ENCODE results near the gene TTC28. TPM values are rescaled to one million over a fixed set of nuclear protein-coding genes. Genes with fewer than 3 reads are reported as not detected.
A peak's percentile ranks its signal among the peaks of the same experiment; 100 is the strongest.
"Not testable (repeated sequence)": the region's sequence is repeated elsewhere in the genome, so short reads cannot be mapped to it uniquely, and the experiment has no call there.

Gene TTC28
- total RNA-seq, 1 experiment from 2014 or later = 14.8 TPM

DNA sequence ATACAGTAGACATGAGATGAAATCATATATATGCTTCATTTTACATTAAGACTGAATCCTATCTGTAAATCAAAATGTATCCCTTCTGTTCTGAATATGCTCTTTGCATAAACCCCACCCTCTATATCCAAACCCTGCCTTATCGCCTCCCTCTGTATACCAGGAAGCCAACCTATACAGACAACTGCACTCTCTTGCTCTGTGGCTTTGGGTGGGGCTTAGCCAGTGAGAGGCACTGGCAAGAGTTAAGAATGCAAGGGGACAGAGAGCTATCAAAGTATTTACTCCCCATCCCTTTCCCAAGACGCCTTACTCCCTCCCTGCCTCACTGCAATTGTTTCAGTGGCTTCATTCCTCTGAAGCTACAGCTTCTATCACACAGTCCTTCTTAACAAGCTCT lies 309.8 kb downstream of the TTC28 start:
- DNase-seq = no peak
- no peaks in the 10 kb centered on the region for H3K27me3 ChIP-seq (ENCODE audit: control insufficient read depth, insufficient read depth, low read length)
- H3K36me3 ChIP-seq (replicated peaks; ENCODE audit: control insufficient read depth, insufficient read depth, low read length) = no peaks in the 10 kb centered on the region
- H3K4me3 ChIP-seq (ENCODE audit: insufficient read depth, low read depth, low read length) = no peak overlapping the region

DNA sequence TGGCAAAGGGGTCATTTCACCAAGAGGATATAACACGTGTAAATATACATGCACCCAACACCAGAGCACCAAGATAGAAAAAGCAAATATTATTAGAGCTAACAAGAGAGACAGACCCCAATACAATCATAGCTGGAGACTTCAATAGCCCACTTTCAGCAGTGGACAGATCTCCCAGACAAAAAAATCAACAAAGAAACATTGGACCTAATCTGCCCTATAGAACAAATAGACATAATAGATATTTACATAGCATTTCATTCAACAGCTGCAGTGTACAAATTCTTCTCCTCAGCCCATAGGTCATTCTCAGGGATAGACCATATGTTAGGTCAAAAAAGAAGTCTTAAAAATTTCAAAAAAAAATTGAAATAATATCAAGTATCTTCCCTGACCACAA lies 312.8 kb downstream of the TTC28 start:
- no peaks in the 10 kb centered on the region for H3K36me3 ChIP-seq (replicated peaks; ENCODE audit: control insufficient read depth, insufficient read depth, low read length)
- no peaks in the 10 kb centered on the region for H3K27me3 ChIP-seq (ENCODE audit: control insufficient read depth, insufficient read depth, low read length)
- no peak for DNase-seq
- H3K4me3 ChIP-seq (ENCODE audit: insufficient read depth, low read depth, low read length) = no peak overlapping the region

DNA sequence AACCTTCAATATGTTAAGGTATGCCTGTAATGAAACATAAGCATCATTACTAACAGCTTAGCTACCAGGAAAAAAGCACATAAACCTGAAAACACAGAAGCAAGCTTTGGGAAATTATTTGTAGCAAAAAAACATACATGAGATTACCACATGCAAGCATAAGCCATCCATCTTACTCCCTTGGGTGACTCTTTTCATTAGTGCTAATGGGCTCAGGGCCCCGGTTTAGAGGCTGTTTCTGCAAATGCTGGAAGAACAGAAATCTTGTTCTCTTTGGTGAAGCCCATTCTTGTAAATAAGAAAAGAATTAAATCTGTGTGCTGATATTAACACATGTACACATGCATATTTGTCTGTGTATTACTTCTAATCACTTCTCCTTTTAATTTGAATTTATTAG lies 314.3 kb downstream of the TTC28 start:
- no peak for DNase-seq
- no peak overlapping the region for H3K4me3 ChIP-seq (ENCODE audit: insufficient read depth, low read depth, low read length)
- H3K36me3 ChIP-seq (replicated peaks; ENCODE audit: control insufficient read depth, insufficient read depth, low read length) = no peaks in the 10 kb centered on the region
- H3K27me3 ChIP-seq (ENCODE audit: control insufficient read depth, insufficient read depth, low read length) = no peaks in the 10 kb centered on the region

DNA sequence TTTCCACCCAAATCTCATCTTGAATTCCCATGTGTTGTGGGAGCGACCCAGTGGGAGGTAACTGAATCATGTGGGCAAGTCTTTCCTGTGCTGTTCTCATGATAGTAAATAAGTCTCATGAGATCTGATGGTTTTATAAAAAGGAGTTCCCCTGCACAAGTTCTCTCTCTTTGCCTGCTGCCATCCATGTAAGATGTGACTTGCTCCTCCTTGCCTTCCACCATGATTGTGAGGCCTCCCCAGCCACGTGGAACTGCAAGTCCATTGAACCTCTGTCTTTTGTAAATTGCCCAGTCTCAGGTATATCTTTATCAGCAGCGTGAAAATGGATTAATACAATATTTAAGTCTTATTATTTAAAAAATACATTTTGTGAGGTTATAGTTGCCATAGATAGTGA lies 315.5 kb downstream of the TTC28 start:
- H3K27me3 ChIP-seq (ENCODE audit: control insufficient read depth, insufficient read depth, low read length); H3K36me3 ChIP-seq (replicated peaks; ENCODE audit: control insufficient read depth, insufficient read depth, low read length); DNase-seq; H3K4me3 ChIP-seq (ENCODE audit: insufficient read depth, low read depth, low read length): not testable (repeated sequence)

DNA sequence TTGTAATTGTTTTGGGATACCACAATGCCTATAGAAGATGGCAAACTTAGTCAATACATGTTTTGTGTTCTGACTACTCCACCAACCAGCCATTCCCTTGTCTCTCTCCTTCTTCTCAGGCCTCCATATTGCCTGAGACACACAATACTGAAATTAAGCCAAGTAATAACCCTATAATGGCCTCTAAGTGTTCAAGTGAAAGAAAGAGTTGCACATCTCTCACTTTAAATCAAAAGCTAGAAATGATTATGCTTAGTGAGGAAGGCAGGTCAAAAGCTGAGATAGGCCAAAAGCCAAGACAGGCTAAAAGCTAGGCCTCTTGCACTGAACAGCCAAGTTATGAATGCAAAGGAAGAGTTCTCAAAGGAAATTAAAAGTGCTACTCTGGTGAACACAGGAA lies 318.7 kb downstream of the TTC28 start:
- Histone ChIP-seq H3K4me3 (ENCODE audit: insufficient read depth, low read depth, low read length) (no peak overlapping the region), H3K36me3 (replicated peaks; ENCODE audit: control insufficient read depth, insufficient read depth, low read length) (no peaks in the 10 kb centered on the region), H3K27me3 (ENCODE audit: control insufficient read depth, insufficient read depth, low read length) (no peaks in the 10 kb centered on the region)
- DNase-seq = no peak

DNA sequence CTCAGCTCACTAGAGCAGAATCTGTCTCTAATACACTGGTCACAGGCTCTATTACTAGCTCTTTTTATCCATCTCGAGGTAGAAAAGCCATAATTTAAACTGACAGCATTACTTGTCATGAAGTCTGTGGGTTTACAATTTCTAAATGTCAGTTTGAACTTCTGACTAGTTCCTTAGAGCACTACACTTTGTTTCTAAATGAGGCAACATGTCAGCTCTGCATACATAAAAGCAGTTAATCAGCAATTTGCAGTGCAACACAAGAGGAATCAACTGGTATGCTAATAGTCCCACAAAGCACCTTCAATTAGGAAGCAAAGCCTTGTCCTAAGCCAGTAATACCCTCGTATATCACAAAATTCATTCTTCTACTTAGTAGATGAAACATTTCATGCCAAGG lies 321.3 kb downstream of the TTC28 start:
- Histone ChIP-seq H3K4me3 (ENCODE audit: insufficient read depth, low read depth, low read length) (no peak overlapping the region), H3K36me3 (replicated peaks; ENCODE audit: control insufficient read depth, insufficient read depth, low read length) (no peaks in the 10 kb centered on the region), H3K27me3 (ENCODE audit: control insufficient read depth, insufficient read depth, low read length) (no peaks in the 10 kb centered on the region)
- no peak for DNase-seq

DNA sequence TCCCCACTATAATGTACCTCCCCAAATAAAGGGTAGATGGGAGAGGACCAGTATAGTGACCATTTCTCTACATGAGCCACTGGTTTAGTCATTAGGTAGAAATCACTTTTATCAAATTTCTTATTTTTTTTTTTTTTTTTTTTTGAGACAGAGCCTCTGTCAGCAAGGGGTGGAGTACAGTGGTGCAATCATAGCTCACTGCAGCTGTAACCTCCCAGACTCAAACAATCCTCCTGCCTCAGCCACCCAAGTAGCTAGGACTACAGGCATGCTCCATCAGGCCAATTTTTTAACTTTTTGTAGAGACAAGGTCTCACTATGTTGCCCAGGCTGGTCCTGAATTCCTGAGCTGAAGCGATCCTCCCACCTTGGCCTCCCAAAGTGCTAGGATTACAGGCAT lies 322.4 kb downstream of the TTC28 start:
- no peak for DNase-seq
- Histone ChIP-seq H3K4me3 (ENCODE audit: insufficient read depth, low read depth, low read length) (no peak overlapping the region), H3K27me3 (ENCODE audit: control insufficient read depth, insufficient read depth, low read length) (no peaks in the 10 kb centered on the region), H3K36me3 (replicated peaks; ENCODE audit: control insufficient read depth, insufficient read depth, low read length) (no peaks in the 10 kb centered on the region)

DNA sequence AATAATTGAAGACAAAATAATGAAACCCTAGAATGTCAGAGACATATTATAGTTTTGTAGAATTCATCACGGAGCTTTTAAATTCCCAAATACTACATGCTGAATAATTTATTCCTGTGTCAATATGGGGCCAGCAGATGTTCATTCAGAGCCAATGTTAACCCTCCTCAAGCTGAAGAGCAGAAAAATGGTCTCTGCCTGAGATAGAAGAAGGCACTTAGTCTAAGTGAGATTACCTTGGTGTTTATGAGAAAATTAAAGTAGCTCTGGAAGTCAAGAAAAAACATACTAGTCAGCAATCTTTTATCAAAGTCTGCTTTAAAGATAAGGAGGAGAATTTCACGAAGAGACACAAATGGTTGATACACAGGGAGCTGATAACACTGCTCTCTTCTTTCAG lies 328.2 kb downstream of the TTC28 start:
- no peaks in the 10 kb centered on the region for H3K36me3 ChIP-seq (replicated peaks; ENCODE audit: control insufficient read depth, insufficient read depth, low read length)
- H3K27me3 ChIP-seq (ENCODE audit: control insufficient read depth, insufficient read depth, low read length) = no peaks in the 10 kb centered on the region
- no peak for DNase-seq
- H3K4me3 ChIP-seq (ENCODE audit: insufficient read depth, low read depth, low read length) = no peak overlapping the region

DNA sequence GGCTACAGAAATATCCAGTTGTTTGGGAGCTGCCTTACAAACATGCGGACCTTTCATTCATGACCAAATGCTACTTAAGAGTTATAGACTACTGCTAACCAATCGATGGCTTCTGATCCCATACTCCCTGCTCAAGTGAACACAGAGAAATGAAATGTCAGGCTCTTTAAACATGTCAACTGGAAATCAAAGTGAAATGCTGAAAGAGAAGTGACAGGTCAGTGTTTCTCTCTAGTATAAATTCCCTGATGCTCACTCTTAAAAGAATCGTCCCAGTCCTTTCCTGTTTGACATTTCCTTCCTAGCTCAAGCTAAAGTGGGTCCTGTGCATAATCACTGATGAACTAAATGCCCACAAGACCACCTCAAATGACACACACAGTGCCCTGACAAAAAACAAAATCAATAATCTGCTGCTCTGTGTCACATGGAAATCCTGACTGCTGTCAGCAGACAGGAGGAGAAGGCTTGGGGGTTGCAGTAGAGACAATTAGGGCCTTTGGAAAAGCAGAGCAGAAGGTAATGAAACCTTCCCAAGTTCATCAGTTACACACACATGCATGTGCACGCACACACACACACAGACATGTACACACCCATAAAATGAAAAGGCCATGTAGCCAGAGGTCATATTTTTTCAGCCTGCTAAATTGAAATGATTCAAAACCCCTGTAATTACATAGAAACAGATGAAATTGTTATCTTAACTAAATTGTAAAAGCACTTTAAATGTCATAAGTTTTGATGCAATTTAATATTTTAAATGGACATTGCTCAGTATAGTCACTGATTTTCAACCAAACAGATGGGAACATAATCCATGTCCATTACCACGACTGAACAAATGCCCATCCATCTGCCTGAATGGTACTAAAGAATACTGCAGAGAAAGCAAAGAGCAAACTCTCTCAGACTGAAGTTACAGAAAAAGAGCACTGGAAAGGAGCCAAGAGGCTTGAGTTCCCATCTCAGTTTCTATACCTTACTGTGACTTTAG lies 330.7 kb downstream of the TTC28 start:
- no peaks in the 10 kb centered on the region for H3K27me3 ChIP-seq (ENCODE audit: control insufficient read depth, insufficient read depth, low read length)
- no peak overlapping the region for H3K4me3 ChIP-seq (ENCODE audit: insufficient read depth, low read depth, low read length)
- no peaks in the 10 kb centered on the region for H3K36me3 ChIP-seq (replicated peaks; ENCODE audit: control insufficient read depth, insufficient read depth, low read length)
- no peak for DNase-seq

DNA sequence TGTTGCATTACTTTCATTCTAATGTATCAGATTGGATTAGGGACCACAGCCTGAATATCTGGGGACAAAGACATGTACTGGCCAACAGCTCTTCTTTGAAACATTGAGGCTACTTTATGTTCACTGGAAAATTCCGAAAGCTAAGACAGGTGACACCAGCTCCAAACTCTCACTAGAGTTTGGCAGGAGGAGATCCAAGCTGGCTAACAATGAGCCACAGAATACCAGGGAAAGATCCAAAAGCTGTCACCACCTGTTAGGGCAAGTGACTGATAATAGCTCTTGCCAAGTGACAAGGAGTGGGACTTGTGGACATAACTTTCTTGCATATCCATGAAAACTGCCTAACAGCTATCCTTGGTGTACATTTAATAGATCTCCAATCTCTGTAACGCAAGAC lies 333.3 kb downstream of the TTC28 start:
- DNase-seq = no peak
- Histone ChIP-seq H3K27me3 (ENCODE audit: control insufficient read depth, insufficient read depth, low read length) (no peaks in the 10 kb centered on the region), H3K36me3 (replicated peaks; ENCODE audit: control insufficient read depth, insufficient read depth, low read length) (no peaks in the 10 kb centered on the region), H3K4me3 (ENCODE audit: insufficient read depth, low read depth, low read length) (no peak overlapping the region)

DNA sequence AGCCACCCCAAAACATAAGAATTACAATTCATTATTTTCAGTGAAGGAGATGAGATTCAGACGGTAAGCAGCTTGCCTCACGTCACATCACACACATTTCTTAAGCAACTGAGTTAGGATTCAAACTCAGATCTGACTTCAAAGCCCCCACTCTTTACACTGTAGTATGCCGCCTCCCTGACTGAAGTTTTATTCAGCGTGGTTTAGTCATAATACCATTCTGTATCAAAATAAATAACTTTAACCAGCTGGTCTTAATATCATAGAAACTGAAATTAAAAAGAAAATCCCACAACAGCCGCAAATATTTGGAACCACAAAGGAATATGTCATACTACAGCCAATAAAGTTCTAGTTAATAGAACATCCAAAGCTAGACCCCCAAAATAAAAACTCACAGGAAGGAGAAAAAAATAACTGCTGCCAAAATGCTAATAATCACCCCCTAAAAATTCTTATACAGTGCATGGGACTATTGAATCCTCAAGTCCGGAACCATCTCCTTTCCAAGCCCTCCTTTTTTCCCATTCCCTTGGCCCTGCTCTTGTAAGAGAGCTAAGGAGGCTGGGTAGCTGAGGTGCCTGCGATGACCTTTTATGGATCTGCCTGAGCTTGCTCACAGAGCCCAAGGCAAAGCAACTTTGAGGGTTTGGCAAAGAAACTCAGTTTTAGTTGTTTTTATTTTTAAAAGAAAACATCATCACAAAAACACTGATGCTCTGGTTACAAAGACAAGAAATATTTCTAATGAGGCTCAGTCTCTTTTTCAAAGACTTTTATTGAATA lies 334.5 kb downstream of the TTC28 start:
- H3K4me3 ChIP-seq (ENCODE audit: insufficient read depth, low read depth, low read length) = no peak overlapping the region
- peak; percentile 10 for DNase-seq
- H3K36me3 ChIP-seq (replicated peaks; ENCODE audit: control insufficient read depth, insufficient read depth, low read length) = no peaks in the 10 kb centered on the region
- H3K27me3 ChIP-seq (ENCODE audit: control insufficient read depth, insufficient read depth, low read length) = no peaks in the 10 kb centered on the region

DNA sequence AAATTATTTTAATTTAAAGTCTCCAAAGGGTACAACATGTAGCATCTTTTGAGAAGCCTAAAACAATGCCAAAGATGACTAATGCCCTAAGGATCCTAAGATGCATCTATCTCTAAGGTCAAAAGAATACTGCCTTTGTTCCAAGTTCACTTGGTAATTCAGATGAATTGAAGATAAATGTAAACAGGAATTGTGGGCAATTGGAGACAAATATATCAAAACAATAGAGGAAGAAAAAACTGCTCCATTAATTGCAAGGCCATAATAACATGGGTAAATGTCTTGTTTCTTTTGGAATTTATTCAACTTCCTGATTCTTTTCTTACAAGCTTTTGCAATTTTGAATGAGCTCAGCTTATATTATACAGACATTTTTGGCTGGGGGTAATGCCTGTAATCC lies 338.6 kb downstream of the TTC28 start:
- DNase-seq = no peak
- Histone ChIP-seq H3K36me3 (replicated peaks; ENCODE audit: control insufficient read depth, insufficient read depth, low read length) (no peaks in the 10 kb centered on the region), H3K4me3 (ENCODE audit: insufficient read depth, low read depth, low read length) (no peak overlapping the region), H3K27me3 (ENCODE audit: control insufficient read depth, insufficient read depth, low read length) (no peaks in the 10 kb centered on the region)

DNA sequence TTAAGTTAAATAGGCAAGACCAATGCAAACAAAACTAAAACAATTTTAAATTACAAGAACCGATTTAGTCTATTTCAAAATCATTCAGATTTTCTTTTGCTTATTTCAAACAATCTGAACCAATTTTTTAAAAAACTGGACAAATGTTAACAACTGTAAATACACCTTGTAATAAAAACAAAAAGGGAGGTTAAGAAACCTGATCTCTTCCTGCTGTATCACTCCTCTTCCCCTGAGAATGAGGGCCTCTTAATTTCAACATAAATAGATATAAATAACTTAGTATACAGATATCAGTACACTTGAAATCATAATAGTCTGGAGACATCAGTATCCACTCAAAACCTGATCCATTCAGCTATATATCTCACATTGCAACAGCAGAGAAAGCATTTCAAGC lies 346.6 kb downstream of the TTC28 start:
- no peaks in the 10 kb centered on the region for H3K36me3 ChIP-seq (replicated peaks; ENCODE audit: control insufficient read depth, insufficient read depth, low read length)
- no peak for DNase-seq

DNA sequence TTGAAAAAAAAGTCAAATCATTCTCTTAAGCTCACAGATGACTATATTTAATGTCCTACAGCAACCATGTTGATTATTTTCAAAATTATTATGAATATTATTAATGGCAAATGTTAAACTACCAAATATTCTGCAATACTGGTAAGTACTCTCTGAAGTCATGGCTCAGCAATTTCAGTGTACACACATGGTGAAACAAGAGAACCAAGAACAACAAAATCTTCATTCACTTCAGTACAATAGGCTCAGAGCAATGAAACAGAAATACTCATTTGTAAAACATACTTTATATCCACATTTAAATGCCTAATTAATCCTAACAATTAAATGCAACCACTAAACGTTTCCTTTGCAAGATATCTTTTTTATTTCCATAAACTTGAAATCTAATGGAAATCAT lies 347.2 kb downstream of the TTC28 start:
- H3K27me3 ChIP-seq (ENCODE audit: control insufficient read depth, insufficient read depth, low read length) = no peaks in the 10 kb centered on the region
- no peak for DNase-seq
- no peak overlapping the region for H3K4me3 ChIP-seq (ENCODE audit: insufficient read depth, low read depth, low read length)
- H3K36me3 ChIP-seq (replicated peaks; ENCODE audit: control insufficient read depth, insufficient read depth, low read length) = no peaks in the 10 kb centered on the region

More for the DNA sequence above, 346.6 kb downstream of the TTC28 start:
- Histone ChIP-seq H3K27me3 (ENCODE audit: control insufficient read depth, insufficient read depth, low read length) (no peaks in the 10 kb centered on the region), H3K4me3 (ENCODE audit: insufficient read depth, low read depth, low read length) (no peak overlapping the region)

DNA sequence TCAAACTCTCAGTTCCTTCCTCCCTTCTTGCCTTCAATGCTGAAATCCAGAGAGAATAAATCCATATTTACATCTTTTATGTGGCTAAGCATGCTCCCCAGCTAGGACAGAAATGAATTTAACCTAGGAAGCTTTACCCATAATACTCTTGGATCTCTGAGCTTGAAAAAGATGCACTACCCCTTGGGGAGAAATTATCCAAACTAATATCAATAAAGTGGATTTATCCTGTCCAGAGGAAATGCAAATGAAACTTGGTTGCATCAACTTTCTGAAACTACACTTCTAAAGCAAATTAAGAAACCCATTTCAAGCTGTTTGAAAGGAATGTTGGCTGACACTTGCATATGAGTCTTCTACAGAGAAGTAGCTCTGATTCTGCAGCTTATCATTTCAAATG lies 347.9 kb downstream of the TTC28 start:
- no peak for DNase-seq
- H3K4me3 ChIP-seq (ENCODE audit: insufficient read depth, low read depth, low read length) = no peak overlapping the region
- no peaks in the 10 kb centered on the region for H3K36me3 ChIP-seq (replicated peaks; ENCODE audit: control insufficient read depth, insufficient read depth, low read length)
- no peaks in the 10 kb centered on the region for H3K27me3 ChIP-seq (ENCODE audit: control insufficient read depth, insufficient read depth, low read length)

Measured in H7 (cell line).